ENCODE results near the gene SPRR1B. TPM values are rescaled to one million over a fixed set of nuclear protein-coding genes. Genes with fewer than 3 reads are reported as not detected.

The SPRR1B gene
- total RNA-seq, 1 experiment from 2014 or later, result not detected

GRCh38 chr1:152995842-152996241 lies 35.2 kb upstream of the SPRR1B start:
- Histone ChIP-seq H3K4me2 (ENCODE audit: low read length) (no peak overlapping the region), H3K4me3 (ENCODE audit: low read length) (no peak overlapping the region), H3K36me3 (ENCODE audit: low read depth, low read length) (no peaks in the 10 kb centered on the region), H3K9me3 (ENCODE audit: low read length) (no peaks in the 10 kb centered on the region), H4K20me1 (ENCODE audit: low read length) (no peaks in the 10 kb centered on the region), H3K9me2 (replicated peaks; ENCODE audit: low read length) (no peaks in the 10 kb centered on the region), H3F3A (ENCODE audit: low read length, unreplicated experiment) (no peaks in the 10 kb centered on the region), H3K9ac (ENCODE audit: low read length) (no peak overlapping the region), H2AFZ (ENCODE audit: low read length) (no peak overlapping the region), H3K27ac (ENCODE audit: low read length) (no peak overlapping the region), H3K27me3 (ENCODE audit: low read length) (peaks cover 55% of the 10 kb centered on the region), H3K79me2 (ENCODE audit: low read length) (no peaks in the 10 kb centered on the region), H3K4me1 (ENCODE audit: insufficient read depth, low read length) (no peaks in the 10 kb centered on the region)
- CTCF ChIA-PET, result no interaction called here
- BruUV-seq (replicated peaks), result no TSS peak
- POLR2A ChIA-PET (ENCODE audit: unreplicated experiment), result no interaction called here
- TF ChIP-seq EZH2 (IDR thresholded peaks at IDR 0.05; ENCODE audit: low read length, unreplicated experiment) (no peak), EZH2phosphoT487 (IDR thresholded peaks at IDR 0.05; ENCODE audit: borderline replicate concordance, low read length) (no peak)
- TF ChIP-seq, protein P1, sequence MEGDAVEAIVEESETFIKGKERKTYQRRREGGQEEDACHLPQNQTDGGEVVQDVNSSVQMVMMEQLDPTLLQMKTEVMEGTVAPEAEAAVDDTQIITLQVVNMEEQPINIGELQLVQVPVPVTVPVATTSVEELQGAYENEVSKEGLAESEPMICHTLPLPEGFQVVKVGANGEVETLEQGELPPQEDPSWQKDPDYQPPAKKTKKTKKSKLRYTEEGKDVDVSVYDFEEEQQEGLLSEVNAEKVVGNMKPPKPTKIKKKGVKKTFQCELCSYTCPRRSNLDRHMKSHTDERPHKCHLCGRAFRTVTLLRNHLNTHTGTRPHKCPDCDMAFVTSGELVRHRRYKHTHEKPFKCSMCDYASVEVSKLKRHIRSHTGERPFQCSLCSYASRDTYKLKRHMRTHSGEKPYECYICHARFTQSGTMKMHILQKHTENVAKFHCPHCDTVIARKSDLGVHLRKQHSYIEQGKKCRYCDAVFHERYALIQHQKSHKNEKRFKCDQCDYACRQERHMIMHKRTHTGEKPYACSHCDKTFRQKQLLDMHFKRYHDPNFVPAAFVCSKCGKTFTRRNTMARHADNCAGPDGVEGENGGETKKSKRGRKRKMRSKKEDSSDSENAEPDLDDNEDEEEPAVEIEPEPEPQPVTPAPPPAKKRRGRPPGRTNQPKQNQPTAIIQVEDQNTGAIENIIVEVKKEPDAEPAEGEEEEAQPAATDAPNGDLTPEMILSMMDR (conservative IDR thresholded peaks at IDR 0.05; ENCODE audit: low read depth, low read length), result no peak
- no peak for ATAC-seq
- DNase-seq, result no peak
- intact Hi-C loops (cut with micrococcal nuclease), result no loop called here

DNA sequence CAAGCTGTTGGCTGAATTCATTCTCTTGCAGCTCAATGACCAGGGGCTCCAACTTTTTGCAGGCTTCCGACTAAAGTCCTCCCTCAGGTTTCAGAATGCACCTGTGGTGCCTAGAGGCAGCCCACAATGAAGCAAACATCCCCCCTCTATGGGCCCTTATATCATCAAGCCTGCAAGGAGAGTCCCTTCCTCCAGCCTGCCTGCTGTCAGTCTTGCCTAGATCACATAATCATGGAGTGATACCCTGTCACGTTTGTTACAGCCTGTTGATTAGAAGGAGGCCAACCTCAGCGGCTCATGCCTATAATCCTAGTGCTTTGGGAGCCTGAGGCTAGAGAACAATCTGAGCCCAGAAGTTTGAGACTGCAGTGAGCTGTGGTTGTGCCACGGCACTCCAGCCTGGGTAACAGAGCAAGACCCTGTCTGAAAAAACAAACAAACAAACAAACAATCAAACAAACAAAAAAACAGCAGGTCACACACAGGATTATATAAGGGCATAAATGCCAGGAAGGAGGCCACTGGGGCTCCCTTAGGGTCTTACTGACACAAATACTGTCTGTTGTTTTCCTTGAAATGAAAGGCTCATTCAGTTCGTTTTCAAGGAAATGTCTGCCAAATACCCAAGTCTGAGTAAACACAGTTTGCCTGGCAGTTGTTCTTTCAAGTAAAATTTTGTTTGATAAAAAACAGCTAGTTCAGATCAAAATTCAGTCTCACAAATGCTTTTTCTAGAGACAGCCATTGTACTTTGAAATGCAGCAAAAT lies 34.2 kb upstream of the SPRR1B start:
- no peak for DNase-seq
- BruUV-seq (replicated peaks), result no TSS peak
- Histone ChIP-seq H3F3A (ENCODE audit: low read length, unreplicated experiment) (no peaks in the 10 kb centered on the region), H3K4me2 (ENCODE audit: low read length) (no peak overlapping the region), H3K9me2 (replicated peaks; ENCODE audit: low read length) (no peaks in the 10 kb centered on the region), H3K9ac (ENCODE audit: low read length) (no peak overlapping the region), H3K4me1 (ENCODE audit: insufficient read depth, low read length) (no peaks in the 10 kb centered on the region), H3K27ac (ENCODE audit: low read length) (no peak overlapping the region), H2AFZ (ENCODE audit: low read length) (no peak overlapping the region), H4K20me1 (ENCODE audit: low read length) (no peaks in the 10 kb centered on the region), H3K79me2 (ENCODE audit: low read length) (no peaks in the 10 kb centered on the region), H3K36me3 (ENCODE audit: low read depth, low read length) (no peaks in the 10 kb centered on the region), H3K27me3 (ENCODE audit: low read length) (peaks cover 46% of the 10 kb centered on the region), H3K4me3 (ENCODE audit: low read length) (no peak overlapping the region), H3K9me3 (ENCODE audit: low read length) (no peaks in the 10 kb centered on the region)
- ChIA-PET CTCF (no interaction called here), POLR2A (ENCODE audit: unreplicated experiment) (no interaction called here)
- TF ChIP-seq EZH2 (IDR thresholded peaks at IDR 0.05; ENCODE audit: low read length, unreplicated experiment) (no peak), EZH2phosphoT487 (IDR thresholded peaks at IDR 0.05; ENCODE audit: borderline replicate concordance, low read length) (no peak)
- TF ChIP-seq, protein P1 (conservative IDR thresholded peaks at IDR 0.05; ENCODE audit: low read depth, low read length), result no peak
- intact Hi-C loops (cut with micrococcal nuclease), result no loop called here
- ATAC-seq, result no peak

DNA sequence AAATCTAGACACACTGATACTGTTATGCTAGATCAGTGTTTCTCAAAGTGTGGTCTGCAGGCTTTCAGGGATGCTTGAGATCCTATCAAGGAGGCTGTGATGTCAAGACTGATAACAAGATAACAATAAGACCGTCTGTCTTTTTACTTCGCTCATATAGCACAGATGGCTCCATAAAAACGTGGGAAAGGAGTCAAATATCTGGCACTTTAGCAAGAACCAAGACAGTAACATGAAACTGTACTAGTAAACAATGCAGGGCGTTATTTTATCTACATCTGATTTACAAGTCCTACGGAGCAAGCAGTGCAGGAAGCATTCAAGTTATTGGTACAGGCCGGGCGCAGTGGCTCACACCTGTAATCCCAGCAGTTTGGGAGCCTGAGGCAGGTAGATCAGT lies 33.1 kb upstream of the SPRR1B start:
- POLR2A ChIA-PET (ENCODE audit: unreplicated experiment), result no interaction called here
- DNase-seq (no peak), ATAC-seq (no peak)
- no peaks in the 10 kb centered on the region for H3K36me3 ChIP-seq (ENCODE audit: low read depth, low read length)
- no peak overlapping the region for H3K9ac ChIP-seq (ENCODE audit: low read length)
- no peaks in the 10 kb centered on the region for H3K79me2 ChIP-seq (ENCODE audit: low read length)
- peaks cover 42% of the 10 kb centered on the region for H3K27me3 ChIP-seq (ENCODE audit: low read length)
- CTCF ChIA-PET, result no interaction called here
- TF ChIP-seq EZH2phosphoT487 (IDR thresholded peaks at IDR 0.05; ENCODE audit: borderline replicate concordance, low read length) (no peak), EZH2 (IDR thresholded peaks at IDR 0.05; ENCODE audit: low read length, unreplicated experiment) (no peak)
- TF ChIP-seq, protein P1 (conservative IDR thresholded peaks at IDR 0.05; ENCODE audit: low read depth, low read length), result no peak
- no peaks in the 10 kb centered on the region for H3K4me1 ChIP-seq (ENCODE audit: insufficient read depth, low read length)
- H4K20me1 ChIP-seq (ENCODE audit: low read length), result no peaks in the 10 kb centered on the region
- intact Hi-C loops (cut with micrococcal nuclease), result no loop called here
- H3K27ac ChIP-seq (ENCODE audit: low read length), result no peak overlapping the region
- H3K4me3 ChIP-seq (ENCODE audit: low read length), result no peak overlapping the region
- no peaks in the 10 kb centered on the region for H3F3A ChIP-seq (ENCODE audit: low read length, unreplicated experiment)
- H3K4me2 ChIP-seq (ENCODE audit: low read length), result no peak overlapping the region
- H2AFZ ChIP-seq (ENCODE audit: low read length), result no peak overlapping the region
- H3K9me2 ChIP-seq (replicated peaks; ENCODE audit: low read length), result no peaks in the 10 kb centered on the region
- no peaks in the 10 kb centered on the region for H3K9me3 ChIP-seq (ENCODE audit: low read length)
- no TSS peak for BruUV-seq (replicated peaks)

All from PC-3 (cell line).